Measurements from ENCODE around the gene ALPL.

- no peak for TF ChIP-seq TAF1 (IDR thresholded peaks at IDR 0.05; ENCODE audit: low read depth, low read length)
- TF ChIP-seq POLR2AphosphoS5 (IDR thresholded peaks at IDR 0.05; ENCODE audit: low read depth, low read length), result no peak
- no peak for TF ChIP-seq POLR2A (IDR thresholded peaks at IDR 0.05; ENCODE audit: low read depth, low read length)
- no peak for TF ChIP-seq SPI1 (IDR thresholded peaks at IDR 0.05; ENCODE audit: low read depth, low read length)
- TF ChIP-seq PAX5 (IDR thresholded peaks at IDR 0.05; ENCODE audit: insufficient read depth, low read length, severe bottlenecking), result no peak
- no peak for TF ChIP-seq POU2F2 (IDR thresholded peaks at IDR 0.05; ENCODE audit: low read depth, low read length)
Observed at GRCh38 chr1:21570528-21570875, 61.3 kb downstream of the ALPL start.
